22Rv1 (cell line): ENCODE results near the gene GM2A.
"Not testable (repeated sequence)": the region's sequence is repeated elsewhere in the genome, so short reads cannot be mapped to it uniquely, and the experiment has no call there.

Source experiments
- CTCF ChIP-seq: fragments of 450-650 bp; IDR thresholded peaks from 2 replicates; pipeline ENCODE4 v1.5.1; 2017; ENCODE audit warnings: mild to moderate bottlenecking
- ZFX ChIP-seq: fragments of 450-650 bp; IDR thresholded peaks from 2 replicates; pipeline ENCODE4 v1.6.1; 2017; ENCODE audit warnings: antibody characterized with exemption, borderline replicate concordance

- not testable (repeated sequence) for TF ChIP-seq CTCF, ZFX
These were observed 2.0 kb downstream of the GM2A start for GRCh38 chr5:151254990-151255389.
